GM19455 (cell line): ENCODE results near the gene MPV17.
"Not testable (repeated sequence)": the region's sequence is repeated elsewhere in the genome, so short reads cannot be mapped to it uniquely, and the experiment has no call there.

ENCODE experiments used
- ATAC-seq: cut with Tn5 transposase; IDR thresholded peaks from one replicate; pipeline ENCODE4 v1.9.1; 2021; ENCODE audit not compliant: unreplicated experiment

The MPV17 gene

DNA sequence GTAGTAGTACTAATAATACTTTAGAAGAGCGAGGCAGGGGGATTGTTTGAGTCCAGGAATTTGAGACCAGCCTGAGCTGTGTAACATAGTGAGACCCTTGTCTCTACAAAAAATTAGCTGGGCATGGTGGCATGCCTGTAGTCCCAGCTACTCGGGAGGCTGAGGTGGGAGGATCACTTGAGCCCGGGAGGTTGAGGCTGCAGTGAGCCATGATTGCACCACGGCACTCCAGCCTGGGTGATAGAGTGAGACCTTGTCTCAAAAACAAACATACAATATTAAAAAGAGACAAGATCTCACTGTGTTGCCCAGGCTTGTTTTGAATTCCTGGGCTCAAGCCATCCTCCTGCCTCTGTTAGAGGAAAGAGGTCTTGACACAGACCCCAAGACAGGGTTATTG, 22.3 kb downstream of the MPV17 start:
- ATAC-seq: not testable (repeated sequence)

DNA sequence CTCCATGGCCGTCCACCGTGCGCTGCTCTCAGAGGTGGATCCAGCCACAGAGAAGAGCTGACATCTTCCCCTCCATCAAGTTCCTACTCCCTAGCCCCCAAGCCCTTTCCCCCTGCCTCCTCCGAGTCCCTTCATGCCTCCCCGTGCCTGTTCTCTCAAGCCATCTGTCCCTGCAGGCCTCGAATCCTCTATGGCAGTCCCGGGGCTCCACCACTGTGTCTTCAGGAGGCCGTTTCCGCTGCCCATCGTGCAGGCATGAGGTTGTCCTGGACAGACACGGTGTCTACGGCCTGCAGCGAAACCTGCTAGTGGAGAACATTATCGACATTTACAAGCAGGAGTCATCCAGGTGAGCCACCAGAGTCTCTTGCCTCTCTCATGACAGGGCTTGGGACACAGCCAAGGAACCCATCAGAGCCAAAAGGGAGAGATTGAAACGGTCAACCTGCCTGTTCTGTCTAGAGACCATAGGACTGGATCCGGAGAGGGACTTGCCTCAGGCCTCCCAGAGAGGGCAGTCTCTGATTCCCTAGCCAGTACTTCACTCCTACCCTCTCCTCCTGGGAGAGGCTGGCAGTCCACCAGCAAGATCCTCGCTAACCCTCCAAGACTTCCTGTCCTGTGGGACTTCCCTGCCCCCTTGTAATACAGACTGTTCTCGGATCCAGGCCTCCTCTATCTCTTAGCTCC, 24.4 kb downstream of the MPV17 start:
- no peak for ATAC-seq

DNA sequence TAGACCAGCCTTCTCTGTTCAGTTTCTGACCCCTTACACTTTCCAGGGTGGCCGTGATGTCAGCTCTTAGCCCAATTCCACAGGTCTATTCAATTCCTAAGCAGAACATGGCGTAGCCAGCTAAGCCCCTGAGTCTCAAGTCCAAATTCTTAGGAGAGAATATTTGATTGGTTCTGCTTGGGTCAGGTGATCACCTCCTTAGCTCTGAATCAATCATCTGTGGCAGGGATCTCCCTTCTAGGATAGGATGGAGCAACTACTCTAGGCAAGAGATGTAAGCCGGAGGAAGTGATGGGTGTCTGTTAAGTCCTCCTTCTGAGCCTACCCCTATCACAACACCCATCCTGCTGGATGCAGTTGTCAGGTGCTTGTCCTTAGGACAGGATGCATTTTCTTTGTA, 25.7 kb downstream of the MPV17 start:
- ATAC-seq: no peak

DNA sequence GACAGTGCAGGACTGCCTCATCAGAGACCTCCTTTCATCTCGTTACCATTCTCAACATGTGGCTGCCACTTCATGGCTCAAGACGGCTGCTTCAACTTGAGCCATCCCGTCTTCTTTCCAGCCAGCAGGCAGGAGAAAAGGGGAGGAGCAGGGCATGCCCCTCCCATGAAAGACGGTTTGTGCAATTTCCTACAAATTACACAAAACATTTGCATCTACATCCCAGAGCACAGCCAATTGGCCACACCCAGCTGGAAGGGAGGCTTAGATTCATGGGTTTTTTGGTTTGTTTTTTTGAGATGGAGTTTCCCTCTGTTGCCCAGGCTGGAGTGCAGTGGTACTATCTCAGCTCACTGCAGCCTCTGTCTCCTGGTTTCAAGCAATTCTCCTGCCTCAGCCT, 26.4 kb downstream of the MPV17 start:
- no peak for ATAC-seq

DNA sequence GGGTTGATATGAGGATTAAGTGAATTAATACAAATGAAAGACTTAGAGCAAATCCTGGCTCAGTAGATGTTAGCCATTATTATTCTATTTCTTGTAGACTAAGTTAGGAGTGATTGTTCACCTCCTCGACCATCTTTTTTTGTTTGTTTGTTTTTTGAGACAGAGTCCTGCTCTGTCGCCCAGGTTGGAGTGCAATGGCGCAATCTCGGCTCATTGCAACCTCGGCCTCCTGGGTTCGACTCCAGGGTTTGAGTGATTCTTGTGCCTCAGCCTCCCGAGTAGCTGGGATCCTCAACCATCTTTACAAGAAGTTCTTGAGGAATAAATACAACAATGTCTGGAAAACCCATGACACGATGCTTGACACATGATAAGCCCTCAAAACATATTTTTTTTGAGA, 28.0 kb downstream of the MPV17 start:
- ATAC-seq: no peak

DNA sequence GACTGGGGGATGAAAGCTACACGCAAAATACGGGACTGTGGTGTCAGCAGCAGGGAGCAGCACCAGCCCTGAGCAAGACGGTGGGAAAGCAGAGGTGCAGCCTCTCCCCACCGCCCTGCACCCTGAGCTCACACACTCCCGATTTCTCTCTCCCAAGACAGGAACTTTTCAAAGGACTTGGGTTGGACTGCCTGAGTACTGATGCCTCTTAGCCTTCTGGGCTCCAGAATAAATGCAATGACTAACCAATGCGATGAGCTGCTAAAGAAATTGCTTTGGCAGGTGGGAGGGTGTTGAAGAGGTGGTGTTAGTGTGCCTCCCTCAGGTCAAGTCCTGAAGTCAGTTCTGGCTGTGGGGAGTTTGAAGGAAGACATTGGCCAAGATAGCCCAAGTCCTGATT, 31.0 kb downstream of the MPV17 start:
- no peak for ATAC-seq

DNA sequence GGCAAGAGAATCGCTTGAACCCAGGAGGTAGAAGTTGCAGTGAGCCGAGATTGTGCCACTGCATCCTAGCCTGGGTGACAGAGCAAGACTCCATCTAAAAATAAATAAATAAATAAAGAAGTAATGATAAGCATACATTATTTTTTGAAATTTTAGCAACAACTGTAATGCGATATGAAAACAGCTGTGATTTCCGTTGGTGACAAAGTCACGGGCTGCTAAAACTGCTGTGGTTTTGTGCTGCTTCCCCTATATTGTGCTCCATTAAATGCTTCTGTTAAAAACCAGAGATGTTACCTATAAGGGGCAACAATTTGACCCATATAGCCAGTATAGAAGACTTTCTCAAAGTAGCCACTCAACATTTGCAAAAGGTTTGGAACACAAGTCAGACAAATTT, 32.3 kb downstream of the MPV17 start:
- no peak for ATAC-seq

DNA sequence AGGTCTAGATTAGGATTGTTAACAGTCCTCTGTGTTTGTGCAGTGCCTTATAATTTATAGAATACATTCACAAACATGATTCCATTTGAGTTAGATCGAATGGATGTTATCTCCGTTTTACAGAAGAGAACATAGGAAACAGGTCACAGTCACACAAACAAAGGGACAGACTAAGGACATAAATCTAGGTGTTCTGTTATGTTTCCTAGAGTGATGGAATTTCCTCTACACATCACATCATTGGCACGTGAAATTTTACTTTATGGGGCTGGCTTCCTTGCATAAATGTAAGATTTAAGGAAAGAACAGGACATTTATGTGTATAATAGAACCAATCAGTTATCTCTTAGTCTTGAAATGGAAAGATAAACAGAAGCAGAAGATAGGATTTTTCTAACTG, 34.3 kb downstream of the MPV17 start:
- no peak for ATAC-seq

DNA sequence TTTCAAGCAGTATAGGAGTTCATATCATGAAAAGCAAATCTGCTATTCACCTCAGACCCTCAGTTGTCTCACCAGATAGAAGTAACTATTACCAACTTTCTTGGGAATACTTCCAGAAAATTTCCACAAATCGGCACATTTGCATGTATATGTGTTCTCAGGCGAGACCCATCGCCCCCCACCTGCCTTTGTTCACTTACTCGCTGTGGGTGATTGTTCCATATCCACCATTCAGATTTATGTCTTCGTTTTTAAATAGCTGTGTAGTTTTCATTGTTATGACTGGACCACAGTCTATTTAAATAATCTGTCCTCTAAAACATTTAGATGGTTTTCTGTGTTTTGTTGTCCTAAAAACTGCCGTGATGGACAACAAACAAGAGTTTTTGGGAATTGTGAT, 37.4 kb downstream of the MPV17 start:
- ATAC-seq: no peak

DNA sequence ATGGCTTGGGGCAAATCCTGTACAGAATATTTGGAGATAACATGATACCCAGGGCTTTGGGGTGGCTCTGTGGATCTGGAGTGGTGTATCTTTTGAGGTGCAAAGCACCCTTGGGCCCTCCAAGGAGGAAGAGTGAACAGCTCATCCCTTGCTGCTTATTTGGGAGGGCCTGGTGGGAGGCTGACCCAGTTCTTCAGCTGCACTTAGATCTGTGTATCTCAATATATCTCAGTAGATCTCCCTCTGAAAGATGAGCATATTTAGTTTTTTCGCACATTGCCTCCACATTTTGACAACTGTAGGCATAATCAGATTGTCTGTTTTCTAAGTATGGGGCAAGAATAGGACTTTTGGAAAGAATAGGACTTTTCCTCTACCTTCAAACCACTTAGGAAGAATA, 37.9 kb downstream of the MPV17 start:
- no peak for ATAC-seq

DNA sequence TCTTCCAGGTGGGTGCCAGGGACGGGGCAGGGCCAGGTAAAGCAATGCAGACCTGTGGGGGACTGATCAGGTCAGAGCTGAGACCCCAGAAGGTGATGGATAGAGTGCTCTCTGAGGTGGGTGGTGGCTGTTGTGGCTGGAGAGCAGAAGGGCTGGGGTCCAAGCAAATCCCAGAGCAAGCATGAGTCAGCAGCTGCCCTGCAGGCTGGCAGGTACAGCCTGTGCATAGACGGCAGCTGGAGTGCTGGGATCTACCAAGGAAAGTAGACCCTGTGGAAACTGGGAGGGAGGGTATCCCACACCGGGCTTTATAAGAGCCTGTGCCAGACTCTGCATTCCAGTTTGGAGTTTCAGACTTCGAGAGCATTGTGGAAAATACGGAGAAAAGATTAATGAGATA, 40.0 kb downstream of the MPV17 start:
- ATAC-seq: no peak

DNA sequence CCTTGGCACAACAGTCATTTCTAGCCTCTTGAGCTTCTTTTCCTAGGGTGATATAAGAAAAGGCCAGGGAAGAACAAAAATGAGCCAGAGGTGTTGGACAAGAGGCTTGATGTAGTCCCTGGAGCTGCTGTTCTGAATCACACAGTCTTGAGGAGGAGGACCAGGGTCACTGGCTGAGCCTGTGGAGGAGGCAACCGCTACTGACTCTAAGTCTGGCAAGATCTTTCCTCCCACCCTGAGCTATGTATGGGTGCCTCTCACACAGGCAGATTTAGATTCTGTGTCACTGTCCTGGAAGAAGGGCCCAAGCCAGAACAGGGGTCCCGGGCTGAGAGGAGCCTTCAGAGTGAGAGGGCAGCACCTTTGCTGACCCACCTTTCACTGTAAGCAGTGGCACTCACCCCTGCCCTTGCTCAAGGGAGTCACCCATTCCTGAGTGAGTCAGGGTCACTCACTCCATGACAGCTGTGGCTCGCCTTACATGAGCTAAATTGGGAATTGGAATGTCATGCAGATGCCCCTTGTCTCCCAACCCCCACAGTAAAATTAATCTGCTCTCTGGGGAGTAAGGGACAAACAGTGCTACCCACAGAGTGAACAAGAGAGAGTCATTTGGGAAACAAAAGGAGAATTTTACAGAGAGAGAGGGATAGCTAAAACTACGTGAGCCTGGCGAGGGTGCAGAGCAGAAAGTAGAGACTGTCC, 40.9 kb downstream of the MPV17 start, which contains the start of gene TRIM54:
TRIM54 (plus strand) TSS at position 575 of the 705 bp plus-strand sequence. CDS start 303 bp downstream, outside the sequence.
- ATAC-seq: no peak

DNA sequence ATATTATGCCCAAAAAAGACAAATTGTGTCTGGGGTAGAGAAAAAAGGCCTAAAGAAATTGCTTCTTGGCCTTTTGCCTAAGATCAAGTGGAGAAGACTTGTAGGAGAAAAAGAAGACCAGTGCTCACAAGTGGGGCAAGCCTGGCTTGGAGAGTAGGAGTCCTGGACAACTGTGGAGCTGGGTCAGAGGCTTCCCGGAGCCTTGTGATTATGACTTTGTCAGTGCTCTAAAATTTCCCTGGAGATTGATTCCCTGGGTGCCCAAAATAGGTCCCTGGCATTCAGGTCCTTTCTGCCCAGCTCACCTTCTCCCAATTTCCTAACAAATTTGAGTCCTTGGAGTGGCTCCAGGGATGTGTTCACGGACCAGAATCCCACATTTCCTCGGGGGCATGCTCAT, 41.5 kb downstream of the MPV17 start:
- no peak for ATAC-seq

DNA sequence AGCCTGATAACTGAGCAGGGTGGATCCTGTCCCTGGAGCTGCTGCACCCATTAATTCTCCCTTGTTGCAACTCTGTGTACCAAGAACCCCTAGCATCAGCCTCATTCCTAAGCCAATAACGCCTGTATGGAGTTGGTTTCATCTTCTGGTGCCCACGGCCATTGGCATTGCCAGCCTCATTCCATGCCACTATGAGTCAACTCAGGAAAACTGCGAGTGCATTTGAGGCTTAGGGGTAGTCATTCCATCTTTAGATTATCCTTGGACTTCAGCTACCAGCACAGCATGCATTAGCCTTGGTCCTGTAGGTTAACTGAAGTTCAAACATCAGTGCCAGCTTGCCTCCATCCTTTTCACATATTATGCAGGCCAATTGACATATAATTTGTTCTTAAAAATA, 42.1 kb downstream of the MPV17 start:
- ATAC-seq: no peak

DNA sequence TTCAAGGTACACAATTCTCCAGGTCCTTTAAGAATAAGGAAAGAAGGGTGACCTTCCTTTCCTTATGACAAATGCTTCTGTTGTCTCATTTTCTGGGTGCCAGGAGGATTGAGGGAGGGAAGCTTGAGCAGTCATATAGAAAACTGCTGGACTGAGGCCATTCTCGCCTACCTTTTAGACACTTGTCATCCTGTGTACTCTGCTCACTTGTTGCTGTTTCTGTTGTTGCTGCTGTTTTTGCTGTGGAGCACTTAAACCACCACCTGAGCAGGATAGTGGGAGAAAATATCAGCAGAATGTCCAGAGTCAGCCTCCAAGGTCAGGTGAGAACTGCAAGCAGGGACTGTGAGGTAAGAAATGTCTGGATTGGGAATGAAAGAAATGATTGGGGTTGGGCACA, 44.9 kb downstream of the MPV17 start:
- no peak for ATAC-seq

DNA sequence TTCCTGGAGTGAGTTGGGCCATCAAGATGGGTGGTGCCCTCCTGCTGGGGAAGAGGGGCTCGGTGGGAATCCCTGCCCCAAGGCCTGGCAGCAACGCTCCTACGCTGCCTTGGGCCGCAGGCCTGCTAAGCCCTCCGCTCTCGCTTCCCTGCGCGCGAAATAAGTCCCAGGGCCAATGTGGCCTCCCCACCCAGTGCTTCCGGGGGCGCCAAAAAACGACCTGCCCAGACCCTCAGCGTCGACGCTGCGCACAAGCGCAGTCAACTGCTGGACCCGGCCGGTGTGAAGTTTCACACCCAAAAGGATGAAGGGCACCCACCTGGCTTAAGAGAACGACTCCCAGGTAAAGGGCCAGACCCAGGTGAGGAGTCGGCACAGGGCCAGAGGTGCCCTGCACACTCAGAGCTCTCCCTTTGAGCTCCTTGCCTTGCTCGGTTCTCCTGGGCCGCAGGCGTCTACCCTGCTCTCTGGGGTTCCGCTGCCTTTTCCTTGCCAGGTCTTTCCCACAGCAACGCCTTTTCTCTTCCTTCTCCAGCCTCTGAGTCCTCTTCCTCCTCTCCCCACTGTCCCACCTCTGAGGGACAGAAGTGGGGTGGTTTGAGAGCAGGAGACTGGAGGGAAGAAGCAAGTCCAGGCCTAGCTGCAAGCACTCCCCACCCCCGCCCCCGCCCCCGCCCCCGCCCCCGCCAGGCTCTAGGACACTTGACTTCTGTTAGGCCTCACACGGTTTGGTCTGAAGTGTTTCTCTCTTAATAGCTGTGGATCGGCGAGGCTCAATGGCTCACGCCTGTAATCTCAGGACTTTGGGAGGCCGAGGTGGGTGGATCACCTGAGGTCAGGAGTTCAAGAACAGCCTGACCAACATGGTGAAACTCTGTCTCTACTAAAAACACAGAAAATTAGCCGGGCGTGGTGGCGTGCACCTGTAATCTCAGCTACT, 47.4 kb downstream of the MPV17 start, which contains the start of gene DNAJC5G:
DNAJC5G (plus strand) TSS at position 223 of the 940 bp plus-strand sequence. CDS start 1,296 bp downstream, outside the sequence.
- ATAC-seq: no peak

DNA sequence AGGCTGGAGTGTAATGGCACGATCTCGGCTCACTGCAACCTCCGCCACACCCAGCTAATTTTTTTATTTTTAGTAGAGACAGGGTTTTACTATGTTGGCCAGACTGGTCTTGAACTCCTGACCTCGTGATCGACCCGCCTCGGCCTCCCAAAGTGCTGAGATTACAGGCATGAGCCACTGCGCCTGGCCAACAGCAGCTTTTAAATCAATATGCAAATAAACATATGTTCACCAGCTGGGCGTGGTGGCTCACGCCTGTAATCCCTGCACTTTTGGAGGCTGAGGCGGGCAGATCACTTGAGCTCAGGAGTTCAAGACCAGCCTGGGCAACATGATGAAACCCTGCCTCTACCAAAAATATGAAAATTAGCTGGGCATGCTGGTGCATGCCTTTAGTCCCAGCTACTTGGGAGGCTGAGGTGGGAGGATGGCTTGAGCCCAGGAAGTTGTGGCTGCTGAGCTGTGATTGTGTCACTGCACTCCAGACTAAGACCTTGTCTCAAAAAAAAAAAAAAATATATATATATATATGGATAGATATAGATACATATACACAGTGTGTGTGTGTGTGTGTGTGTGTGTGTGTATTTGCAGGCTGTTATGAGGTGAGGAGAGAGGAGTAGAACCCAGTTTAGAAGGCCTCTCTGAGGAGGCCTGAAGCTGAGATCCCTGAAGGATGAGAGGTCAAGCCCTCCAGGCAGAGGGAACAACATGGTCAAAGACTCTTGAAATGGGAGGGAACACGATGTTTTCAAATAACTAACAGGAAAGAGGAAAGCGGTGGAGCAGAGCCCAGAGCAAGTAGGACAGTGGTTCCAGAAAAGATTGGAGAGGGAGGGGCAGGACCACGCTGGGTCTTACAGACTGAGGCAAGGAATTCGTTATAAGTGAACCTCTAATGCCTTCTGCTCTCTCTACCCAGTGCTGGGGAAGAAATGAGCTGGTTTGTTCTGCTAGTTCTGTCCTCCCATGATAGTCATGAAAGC, 50.1 kb downstream of the MPV17 start:
- ATAC-seq: not testable (repeated sequence)

DNA sequence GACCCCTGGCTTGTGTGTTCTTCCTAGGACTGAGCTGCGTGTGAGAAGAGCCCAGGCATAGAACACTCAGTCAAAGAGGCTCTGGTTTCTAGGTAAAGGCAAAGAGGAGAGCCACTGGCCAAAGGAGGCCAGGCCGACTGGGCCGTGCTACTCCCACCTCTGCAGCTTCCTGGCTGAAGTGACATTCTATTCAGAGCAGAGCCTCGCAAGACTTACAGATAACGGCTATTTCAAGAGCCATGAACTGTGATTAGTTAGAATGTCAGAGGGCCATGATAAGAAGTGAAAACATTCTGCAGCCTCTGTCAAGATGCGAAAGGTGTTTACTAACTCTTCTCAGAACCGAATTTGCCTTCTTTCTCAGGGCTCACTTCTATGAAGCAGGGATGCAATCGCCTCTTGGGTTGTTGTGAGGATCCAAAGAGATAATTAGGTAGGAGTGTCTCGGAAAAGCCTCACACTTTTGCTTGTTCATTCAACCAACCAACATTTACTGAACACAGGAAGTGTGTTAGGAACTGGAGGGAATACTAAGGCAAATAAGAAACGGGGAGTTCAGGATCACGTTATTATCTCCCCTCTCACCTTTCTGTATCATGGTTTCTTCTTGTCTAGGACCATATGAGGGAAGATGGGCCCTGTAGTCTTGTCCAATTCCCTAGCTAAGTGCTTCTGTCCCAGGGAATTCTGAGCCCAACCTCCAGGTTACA, 51.1 kb downstream of the MPV17 start:
- ATAC-seq: no peak

DNA sequence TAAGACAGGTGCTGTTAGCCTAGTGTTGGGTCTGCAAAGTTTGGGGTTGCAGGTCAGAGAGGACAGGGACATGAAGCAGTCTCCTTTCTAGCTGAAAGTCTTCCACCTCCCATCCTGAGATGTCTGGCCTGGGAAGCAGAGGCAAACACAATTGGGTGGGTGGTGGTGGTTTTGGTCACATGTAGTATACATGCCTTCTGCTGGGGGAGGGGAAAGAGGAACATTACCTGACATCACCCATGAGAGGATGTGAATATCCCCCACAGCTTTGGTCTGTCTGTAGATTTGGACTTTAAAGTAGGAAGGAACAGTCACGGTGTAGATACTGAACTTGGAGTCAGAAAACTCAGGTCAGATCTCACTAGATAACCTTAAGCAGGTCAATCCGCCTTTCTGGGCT, 52.2 kb downstream of the MPV17 start:
- no peak for ATAC-seq

DNA sequence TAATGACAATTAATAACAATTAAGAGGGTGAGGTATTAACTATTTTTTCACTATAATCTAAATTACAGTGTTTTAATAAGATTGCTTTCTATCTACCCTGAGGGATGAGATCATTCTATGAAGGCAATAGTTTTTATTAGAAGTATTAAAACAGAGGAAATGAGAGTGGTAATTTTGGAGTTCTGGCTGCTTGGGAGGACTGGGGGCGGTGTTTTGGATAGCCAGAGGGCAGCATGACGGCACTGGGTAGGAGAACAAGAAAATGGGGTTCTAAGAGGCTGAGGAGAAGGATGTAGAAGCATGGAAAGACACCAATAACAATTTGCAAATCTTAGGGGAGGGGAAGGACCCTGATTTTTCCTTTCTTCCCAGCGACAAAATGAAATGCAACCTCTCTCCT, 52.8 kb downstream of the MPV17 start:
- no peak for ATAC-seq
